Mammary epithelial cell (primary cell): ENCODE measurements around the gene SEC61A2.

Source experiments
- CTCF ChIP-seq, 2 donors: IDR thresholded peaks in 1 of 2; conservative IDR thresholded peaks in 1 of 2; 2 replicates each; pipeline ENCODE4 v1.5.1; 2011 to 2012; ENCODE audit warnings: inconsistent platforms in 2 of 2, low read length in 2 of 2, mild to moderate bottlenecking in 2 of 2, control low read depth in 1 of 2, low read depth in 1 of 2; ENCODE audit not compliant: insufficient read depth in 1 of 2; ENCODE audit errors: extremely low read depth in 1 of 2
- EZH2 ChIP-seq: IDR thresholded peaks from 2 replicates; pipeline ENCODE4 v1.6.1; 2012; ENCODE audit warnings: low read length, inconsistent platforms, borderline replicate concordance

- TF ChIP-seq CTCF (conservative IDR thresholded peaks at IDR 0.05 in 1 of 2, IDR thresholded peaks at IDR 0.05 in 1 of 2; ENCODE audit: extremely low read depth in 1 of 2, insufficient read depth in 1 of 2, low read depth in 1 of 2, low read length in 2 of 2) (no peak), EZH2 (no peak)
These were observed 20.7 kb downstream of the SEC61A2 start for GRCh38 chr10:12150163-12150562.
